H1 (cell line): ENCODE data around the gene COBLL1. TPM values are rescaled to one million over a fixed set of nuclear protein-coding genes. Genes with fewer than 3 reads are reported as not detected.

Source experiments
- CTCF ChIA-PET: fragments of 300-600 bp; sonication (Branson Sonifier 250); formaldehyde crosslinking; loops from one replicate; lab custom pipeline; 2021; ENCODE audit not compliant: partially characterized antibody; lab: Charles Lee
- POLR2A ChIA-PET: fragments of 300-600 bp; sonication (Branson Sonifier 250); formaldehyde crosslinking; loops from one replicate; lab custom pipeline; 2021; ENCODE audit warnings: inconsistent platforms; ENCODE audit not compliant: partially characterized antibody; lab: Charles Lee
- DNase-seq, 2 experiments: peaks; one replicate each; pipeline versions ENCODE4 v3.0.0 to v3.0.0-alpha.2; 2010 to 2022; ENCODE audit warnings: low spot score in 2 of 2, low read depth in 1 of 2, mixed read lengths in 1 of 2
- FAIRE-seq: peaks from 2 replicates; lab custom pipeline; 2011; peaks lifted over from hg19 to GRCh38; lab: Jason Lieb, UNC
- H2AFZ ChIP-seq: 2 replicates; pipeline ENCODE4 v1.8.1; 2012; ENCODE audit warnings: low read length, inconsistent platforms
- H2AK5ac ChIP-seq: 2 replicates; pipeline ENCODE4 v1.6.1; 2013; ENCODE audit warnings: low read depth, low read length
- H2BK120ac ChIP-seq: replicated peaks from 2 replicates; pipeline ENCODE3; 2013; ENCODE audit warnings: low read depth, low read length, inconsistent platforms
- H2BK12ac ChIP-seq: 2 replicates; pipeline ENCODE4 v1.6.1; 2013; ENCODE audit warnings: low read depth, low read length
- H2BK15ac ChIP-seq: 2 replicates; pipeline ENCODE4 v1.6.1; 2013; ENCODE audit warnings: low read length
- H2BK20ac ChIP-seq: 2 replicates; pipeline ENCODE4 v1.6.1; 2013; ENCODE audit warnings: low read length
- H2BK5ac ChIP-seq: 2 replicates; pipeline ENCODE4 v1.6.1; 2013; ENCODE audit warnings: low read depth, low read length
- H3K14ac ChIP-seq: 2 replicates; pipeline ENCODE4 v1.6.1; 2013; ENCODE audit warnings: inconsistent platforms; ENCODE audit not compliant: insufficient read length
- H3K18ac ChIP-seq: 2 replicates; pipeline ENCODE4 v1.6.1; 2013; ENCODE audit warnings: low read length; ENCODE audit errors: extremely low read depth
- H3K23ac ChIP-seq: 2 replicates; pipeline ENCODE4 v1.6.1; 2013; ENCODE audit warnings: inconsistent platforms; ENCODE audit not compliant: insufficient read length
- H3K23me2 ChIP-seq: 2 replicates; pipeline ENCODE4 v1.6.1; 2013; ENCODE audit warnings: low read depth, low read length
- H3K27ac ChIP-seq: 2 replicates; pipeline ENCODE4 v1.6.1; 2011; ENCODE audit warnings: low read depth, low read length, inconsistent platforms
- H3K27me3 ChIP-seq, 4 experiments: replicated peaks in 1 of 4; 1 replicate in 1 of 4; 2 replicates in 3 of 4; pipeline versions ENCODE4 v1.6.1 to v1.8.1; 2011 to 2013; ENCODE audit warnings: low read length in 3 of 4, mild to moderate bottlenecking in 3 of 4, inconsistent platforms in 2 of 4, mixed read lengths in 2 of 4, moderate library complexity in 1 of 4; ENCODE audit not compliant: control insufficient read depth in 3 of 4, insufficient read depth in 3 of 4; ENCODE audit errors: extremely low read depth in 1 of 4
- H3K36me3 ChIP-seq, 4 experiments: 2 replicates each; pipeline versions ENCODE4 v1.6.1 to v1.8.1; 2011 to 2013; ENCODE audit warnings: mild to moderate bottlenecking in 4 of 4, low read length in 3 of 4, moderate library complexity in 2 of 4, control low read depth in 1 of 4, inconsistent platforms in 1 of 4; ENCODE audit not compliant: insufficient read depth in 4 of 4, control insufficient read depth in 2 of 4
- H3K4ac ChIP-seq: replicated peaks from 2 replicates; pipeline ENCODE3; 2013; ENCODE audit warnings: low read length, low read depth, mixed read lengths, inconsistent platforms; ENCODE audit not compliant: insufficient read length
- H3K4me1 ChIP-seq, 4 experiments: replicated peaks in 1 of 4; 1 replicate in 1 of 4; 2 replicates in 3 of 4; pipeline versions ENCODE4 v1.6.1 to v1.8.1; 2011 to 2013; ENCODE audit warnings: low read length in 3 of 4, inconsistent platforms in 2 of 4, mixed read lengths in 1 of 4; ENCODE audit not compliant: insufficient read depth in 4 of 4, control insufficient read depth in 3 of 4
- H3K4me2 ChIP-seq, 2 experiments: 2 replicates each; pipeline versions ENCODE4 v1.6.1 to v1.8.1; 2011 to 2013; ENCODE audit warnings: low read depth in 2 of 2, low read length in 2 of 2, control low read depth in 1 of 2, inconsistent platforms in 1 of 2, mild to moderate bottlenecking in 1 of 2; ENCODE audit not compliant: insufficient read depth in 1 of 2
- H3K4me3 ChIP-seq, 4 experiments: fragments of 200-600, 300-600 bp in 1 of 4; sonication (generic), shearing (Covaris generic), sonication (Bioruptor Twin) in 1 of 4; 2 replicates each; pipeline versions ENCODE4 v1.5.1 to v1.8.1; 2011 to 2016; ENCODE audit warnings: low read length in 4 of 4, low read depth in 3 of 4, control low read depth in 2 of 4, inconsistent platforms in 2 of 4, mild to moderate bottlenecking in 2 of 4, mixed read lengths in 1 of 4, moderate library complexity in 1 of 4; ENCODE audit not compliant: insufficient read depth in 2 of 4; ENCODE audit errors: extremely low read depth in 1 of 4
- H3K56ac ChIP-seq: replicated peaks from 2 replicates; pipeline ENCODE3; 2013; ENCODE audit warnings: low read depth, mild to moderate bottlenecking, mixed read lengths, low read length, inconsistent platforms; ENCODE audit not compliant: insufficient read length
- H3K79me1 ChIP-seq: 2 replicates; pipeline ENCODE4 v1.6.1; 2013; ENCODE audit warnings: low read depth, low read length, control low read depth
- H3K79me2 ChIP-seq, 2 experiments: 2 replicates each; pipeline versions ENCODE4 v1.6.1 to v1.8.1; 2012 to 2013; ENCODE audit warnings: low read length in 2 of 2, mild to moderate bottlenecking in 2 of 2, inconsistent platforms in 1 of 2; ENCODE audit not compliant: insufficient read depth in 2 of 2, control insufficient read depth in 1 of 2
- H3K9ac ChIP-seq, 4 experiments: replicated peaks in 1 of 4; 1 replicate in 1 of 4; 2 replicates in 3 of 4; pipeline versions ENCODE4 v1.6.1 to v1.8.1; 2011 to 2013; ENCODE audit warnings: low read depth in 3 of 4, low read length in 3 of 4, control low read depth in 2 of 4, mild to moderate bottlenecking in 2 of 4, moderate library complexity in 2 of 4, inconsistent platforms in 1 of 4; ENCODE audit errors: extremely low read depth in 1 of 4
- H3K9me3 ChIP-seq, 2 experiments: 2 replicates each; pipeline versions ENCODE4 v1.6.1 to v1.8.1; 2012 to 2013; ENCODE audit warnings: mild to moderate bottlenecking in 2 of 2, moderate library complexity in 2 of 2, control low read depth in 1 of 2, inconsistent platforms in 1 of 2, low read depth in 1 of 2, low read length in 1 of 2, mixed read lengths in 1 of 2; ENCODE audit not compliant: insufficient read depth in 2 of 2
- H4K20me1 ChIP-seq, 2 experiments: replicated peaks in 1 of 2; 2 replicates each; pipeline versions ENCODE3 to v1.8.1; 2011 to 2013; ENCODE audit warnings: inconsistent platforms in 2 of 2, low read length in 2 of 2, mild to moderate bottlenecking in 1 of 2; ENCODE audit not compliant: insufficient read depth in 2 of 2, control insufficient read depth in 1 of 2
- H4K5ac ChIP-seq: 2 replicates; pipeline ENCODE4 v1.6.1; 2013; ENCODE audit warnings: low read length, low read depth, mixed read lengths, inconsistent platforms; ENCODE audit not compliant: insufficient read length
- H4K8ac ChIP-seq: 2 replicates; pipeline ENCODE4 v1.8.0; 2013; ENCODE audit warnings: mild to moderate bottlenecking, moderate library complexity, low read length, inconsistent platforms; ENCODE audit not compliant: insufficient read depth; ENCODE audit errors: extremely low read depth
- H4K91ac ChIP-seq: replicated peaks from 2 replicates; pipeline ENCODE3; 2013; ENCODE audit warnings: low read length, mixed read lengths, inconsistent platforms; ENCODE audit not compliant: insufficient read length
- BACH1 ChIP-seq: IDR thresholded peaks from 2 replicates; pipeline ENCODE4 v1.6.1; 2012; ENCODE audit warnings: low read length, improper control_type of control experiment
- BRCA1 ChIP-seq: IDR thresholded peaks from 2 replicates; pipeline ENCODE4 v1.6.1; 2012; ENCODE audit warnings: low read depth, low read length, improper control_type of control experiment
- CEBPB ChIP-seq: IDR thresholded peaks from 2 replicates; pipeline ENCODE4 v1.6.1; 2012; ENCODE audit warnings: low read depth, low read length
- CHD2 ChIP-seq: IDR thresholded peaks from 2 replicates; pipeline ENCODE4 v1.6.1; 2012; ENCODE audit warnings: low read length, improper control_type of control experiment
- EP300 ChIP-seq, 2 experiments: IDR thresholded peaks; 1 replicate in 1 of 2; 2 replicates in 1 of 2; pipeline ENCODE4 v1.6.1; 2011 to 2012; ENCODE audit warnings: low read depth in 2 of 2, low read length in 2 of 2, mild to moderate bottlenecking in 2 of 2, borderline replicate concordance in 1 of 2, inconsistent platforms in 1 of 2, moderate library complexity in 1 of 2
- GABPA ChIP-seq: IDR thresholded peaks from 2 replicates; pipeline ENCODE4 v1.6.1; 2011; ENCODE audit warnings: mild to moderate bottlenecking, low read length, moderate library complexity, borderline replicate concordance; ENCODE audit not compliant: insufficient read depth
- HDAC2 ChIP-seq, 2 experiments: fragments of 300-600 bp in 1 of 2; sonication (generic) in 1 of 2; IDR thresholded peaks; 2 replicates each; pipeline ENCODE4 v1.6.1; 2011 to 2012; ENCODE audit warnings: low read depth in 2 of 2, low read length in 2 of 2, mild to moderate bottlenecking in 2 of 2, moderate library complexity in 2 of 2, borderline replicate concordance in 1 of 2, inconsistent platforms in 1 of 2
- JUN ChIP-seq: IDR thresholded peaks from 2 replicates; pipeline ENCODE4 v1.6.1; 2011; ENCODE audit warnings: low read depth, mild to moderate bottlenecking, improper control_type of control experiment, low read length
- JUND ChIP-seq: IDR thresholded peaks from 2 replicates; pipeline ENCODE4 v1.6.1; 2011; ENCODE audit warnings: mild to moderate bottlenecking, improper control_type of control experiment, low read length
- KDM5A ChIP-seq: fragments of 200-600 bp; IDR thresholded peaks from 2 replicates; pipeline ENCODE4 v1.7.1; 2012; ENCODE audit warnings: mild to moderate bottlenecking, low read length, inconsistent platforms, mixed read lengths
- MAFK ChIP-seq: IDR thresholded peaks from 2 replicates; pipeline ENCODE4 v1.6.1; 2012; ENCODE audit warnings: low read depth, mild to moderate bottlenecking, improper control_type of control experiment, low read length
- POLR2A ChIP-seq, 2 experiments: IDR thresholded peaks; 1 replicate in 1 of 2; 2 replicates in 1 of 2; pipeline ENCODE4 v1.6.1; 2011; ENCODE audit warnings: low read depth in 2 of 2, low read length in 2 of 2, mild to moderate bottlenecking in 2 of 2; ENCODE audit errors: control extremely low read depth in 1 of 2
- SIRT6 ChIP-seq: IDR thresholded peaks from one replicate; pipeline ENCODE4 v1.7.1; 2012; ENCODE audit warnings: low read length, inconsistent platforms
- SP4 ChIP-seq: IDR thresholded peaks from 2 replicates; pipeline ENCODE4 v1.6.1; 2012; ENCODE audit warnings: low read length, inconsistent platforms
- TAF1 ChIP-seq: IDR thresholded peaks from 2 replicates; pipeline ENCODE4 v1.6.1; 2011; ENCODE audit warnings: mild to moderate bottlenecking, low read depth, low read length
- TAF7 ChIP-seq: optimal IDR thresholded peaks from 2 replicates; pipeline ENCODE3; 2011; ENCODE audit warnings: low read depth, mild to moderate bottlenecking, inconsistent platforms, low read length, moderate library complexity, borderline replicate concordance
- TEAD4 ChIP-seq: IDR thresholded peaks from 2 replicates; pipeline ENCODE4 v1.6.1; 2012; ENCODE audit warnings: low read depth, low read length, inconsistent platforms, mixed read lengths
- WGBS, 2 experiments: shearing (Covaris generic) in 1 of 2; methylation state at CpG; one replicate each; pipeline versions ENCODE4 v1.1.6 to v1.1.7; 2013 to 2015; ENCODE audit warnings: low lambda C conversion rate in 2 of 2, mixed read lengths in 2 of 2, inconsistent platforms in 1 of 2, low coverage in 1 of 2, missing lambda C conversion rate in 1 of 2; ENCODE audit not compliant: insufficient replicate concordance in 2 of 2, insufficient coverage in 1 of 2, insufficient read length in 1 of 2; ENCODE audit errors: extremely low coverage in 1 of 2, missing lambda C conversion rate in 1 of 2; 5-methylcytosine and 5-hydroxymethylcytosine counted together
- polyA plus RNA-seq, 7 experiments: library from polyadenylated mRNA; depleted of rRNA in 3 of 7; stranded (reverse) in 5 of 7; unstranded in 2 of 7; fragments of >200 nt in 5 of 7; fragments of 200-250 nt in 2 of 7; gene quantifications; 1 replicate in 5 of 7; 2 replicates in 1 of 7; 4 replicates in 1 of 7; pipeline versions ENCODE4 v1.2.1 to v1.2.3, GENCODE V29; 2011 to 2013; ENCODE audit warnings: missing spikeins in 2 of 7, mixed read lengths in 2 of 7
- total RNA-seq: library from RNA; stranded (reverse); fragmentation: NEBNext Ultra II Directional; extraction: Animal tissue kit (Norgen Biotek cat#: 25700); gene quantifications from 2 replicates; pipeline ENCODE4 v1.2.1, GENCODE V29; 2021

The COBLL1 gene
- total and polyA plus RNA-seq, 2 of the 8 experiments (the other 6 are each of a cell fraction or from before 2014, with no cell fraction given), result 2.2 to 6.2 TPM

DNA sequence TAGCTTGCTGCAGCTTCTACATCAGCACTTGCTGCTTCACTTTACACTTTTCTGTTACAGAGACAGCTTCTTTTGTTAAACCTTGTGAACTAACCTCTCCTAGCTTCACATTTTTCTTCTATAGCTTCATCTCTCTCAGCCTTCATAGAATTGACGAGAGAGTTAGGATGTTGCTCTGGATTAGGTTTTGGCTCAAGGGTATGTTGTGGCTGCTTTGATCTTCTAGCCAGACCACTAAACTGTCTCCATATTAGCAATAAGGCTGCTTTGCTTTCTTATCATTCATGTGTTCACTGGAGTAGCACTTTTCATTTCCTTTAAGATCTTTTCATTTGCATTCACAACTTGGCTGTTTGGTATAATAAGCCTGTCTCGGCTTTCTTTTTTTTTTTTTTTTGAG lies 174.1 kb downstream of the COBLL1 start:
- no peak for FAIRE-seq
- no peak for DNase-seq
- H3K79me1 ChIP-seq, result no peaks in the 10 kb centered on the region
- TF ChIP-seq BRCA1, result no peak
- no peak for TF ChIP-seq EP300 (IDR thresholded peaks at IDR 0.05; ENCODE audit: borderline replicate concordance in 1 of 2, low read depth in 2 of 2, low read length in 2 of 2)
- TF ChIP-seq JUND, result no peak
- no peak for TF ChIP-seq TAF7
- TF ChIP-seq CHD2, result no peak
- TF ChIP-seq SIRT6, result no peak
- TF ChIP-seq KDM5A, result no peak
- no peak for TF ChIP-seq TAF1
- TF ChIP-seq JUN, result no peak
- no peak for TF ChIP-seq HDAC2 (IDR thresholded peaks at IDR 0.05; ENCODE audit: borderline replicate concordance in 1 of 2, low read depth in 2 of 2, low read length in 2 of 2)
- no peak for TF ChIP-seq POLR2A (IDR thresholded peaks at IDR 0.05; ENCODE audit: control extremely low read depth in 1 of 2, low read depth in 2 of 2, low read length in 2 of 2)
- TF ChIP-seq CEBPB, result no peak
- no peak for TF ChIP-seq SP4
- TF ChIP-seq MAFK, result no peak
- no peak for TF ChIP-seq TEAD4
- no peak for TF ChIP-seq BACH1
- TF ChIP-seq GABPA, result no peak

More for the DNA sequence above, 174.1 kb downstream of the COBLL1 start:
- H3K4ac ChIP-seq, result no peak overlapping the region
- H3K4me1 ChIP-seq, result no peaks in the 10 kb centered on the region
- no peak overlapping the region for H2BK120ac ChIP-seq
- H3K23ac ChIP-seq, result no peak overlapping the region
- H3K23me2 ChIP-seq, result no peaks in the 10 kb centered on the region
- no peak overlapping the region for H3K18ac ChIP-seq
- H4K8ac ChIP-seq, result no peak overlapping the region
- no peaks in the 10 kb centered on the region for H3K27me3 ChIP-seq
- no peaks in the 10 kb centered on the region for H4K20me1 ChIP-seq
- H3K27ac ChIP-seq, result no peak overlapping the region
- H2BK15ac ChIP-seq, result no peak overlapping the region
- ChIA-PET CTCF (interaction anchor here (0.5 to 1.3 kb wide), 2 partner anchors 49 to 94 kb away, joined by 3 read pairs; no protein-coding TSS in a partner anchor), POLR2A (interaction anchor here (0.6 kb wide), 1 partner anchor 21 kb away, joined by 3 read pairs; no protein-coding TSS in a partner anchor)
- no peak overlapping the region for H3K56ac ChIP-seq
- no peak overlapping the region for H3K14ac ChIP-seq
- H3K36me3 ChIP-seq, result no peaks in the 10 kb centered on the region
- H3K9ac ChIP-seq, result no peak overlapping the region
- H2AK5ac ChIP-seq, result no peak overlapping the region
- H3K9me3 ChIP-seq, result no peaks in the 10 kb centered on the region
- no peak overlapping the region for H2BK20ac ChIP-seq
- H4K91ac ChIP-seq, result no peak overlapping the region
- H2BK12ac ChIP-seq, result no peak overlapping the region
- no peak overlapping the region for H4K5ac ChIP-seq
- H3K4me3 ChIP-seq, result no peak overlapping the region
- 90% methylated on average over 1 of the region's 2 CpGs; no CpG with 5 or more reads in 1 of the 2 experiments for WGBS, 2 experiments
- H2AFZ ChIP-seq, result no peak overlapping the region
- H3K79me2 ChIP-seq, result no peaks in the 10 kb centered on the region
- no peak overlapping the region for H2BK5ac ChIP-seq
- H3K4me2 ChIP-seq, result no peak overlapping the region
